Heart left ventricle (tissue), 13 donors: Measurements from ENCODE around the gene RAD51B.

Source experiments
- POLR2A ChIP-seq, 2 donors: fragments of 450-650 bp; IDR thresholded peaks; one replicate each; pipeline ENCODE4 v1.6.1; 2017; ENCODE audit warnings: antibody characterized with exemption in 2 of 2, mild to moderate bottlenecking in 2 of 2, moderate library complexity in 2 of 2
- TF ChIP-seq, protein P1 (sequence below), 12 donors: fragments of 200-600 bp; sonication (generic) in 4 of 12; IDR thresholded peaks; one replicate each; pipeline versions ENCODE4 v1.5.0 to v1.8.0; 2018 to 2022; ENCODE audit warnings: antibody characterized with exemption in 12 of 12, mild to moderate bottlenecking in 5 of 12
- donor health status: ischemic (EF 13 %, LVEDD 7.1; RV severe dilation, severe dysfunction).
- donor health status: DM: no; HTN: yes; CAD: no.
- donor health status: DM: no; HTN: no; CAD: no.
- donor health status: ischemic (EF 25% LVEDD 6.9; RV normal size, moderate dysfunction).
- donor health status: ischemic (EF 25% LVEDD 5.7; RV mildly dilated, moderate dysfunction).
- donor health status: ischemic (EF 35%, LVEDD 5.7; RV mildly dilated, moderate dysfunction).
- donor health status: nonischemic (EF 11% LVEDD 7.7; RV severe dilation, severe dysfunction).
- donor health status: DM: yes; HTN: yes; CAD: no.
- donor health status: PGD.
- donor health status: ischemic (EF 29% LVEDD 5.4; RV normal size, mild dysfunction).
- donor health status: nonischemic (EF 23%, LVEDD 6.1; RV moderate dilation, normal function).

DNA sequence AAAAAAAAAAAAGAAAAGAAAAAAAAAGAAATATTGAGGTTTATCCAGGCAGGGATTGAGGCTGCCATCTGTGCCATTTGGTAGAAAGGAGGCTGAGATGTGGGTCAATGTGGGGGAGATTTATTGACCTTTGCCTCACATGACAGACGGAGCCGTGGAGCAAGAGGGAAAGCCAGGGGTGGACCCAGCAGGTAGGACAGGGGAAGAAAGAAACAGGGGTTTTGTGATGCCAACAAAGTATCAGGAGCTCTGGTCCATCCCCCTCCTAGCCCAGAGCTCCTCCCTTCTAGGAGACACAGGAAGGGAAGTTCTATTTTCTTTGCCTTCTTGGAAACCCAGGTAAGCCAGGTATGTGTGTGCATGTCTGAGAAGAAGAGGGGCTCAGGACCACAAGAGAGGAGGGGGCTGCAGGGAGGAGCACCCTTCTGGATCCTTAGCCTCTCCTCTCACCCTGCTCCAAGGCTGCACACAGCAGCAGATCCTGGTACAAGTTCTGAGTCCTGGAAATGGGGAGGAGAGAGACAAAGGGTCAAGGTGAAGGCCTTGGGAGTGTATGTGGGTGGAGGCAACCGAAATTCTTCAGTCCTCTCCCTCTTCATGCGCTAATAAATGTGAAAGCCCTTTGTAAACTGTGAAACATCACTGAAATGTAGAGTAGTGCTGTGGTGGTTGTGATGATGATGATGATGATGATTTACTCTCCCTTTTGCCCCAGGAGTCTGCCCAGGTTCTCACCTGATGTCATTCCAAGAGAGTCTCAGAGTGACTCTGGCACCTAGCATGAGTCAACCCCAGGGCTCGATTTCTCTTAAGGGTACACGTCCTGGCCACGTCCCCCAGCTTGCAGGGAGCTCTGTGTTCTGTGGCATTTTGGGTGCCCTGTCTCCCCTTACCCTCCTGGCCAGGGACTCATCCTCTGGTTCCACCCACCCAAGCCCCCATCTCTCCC is 947.0 kb downstream of the RAD51B start:
- TF ChIP-seq, protein P1, sequence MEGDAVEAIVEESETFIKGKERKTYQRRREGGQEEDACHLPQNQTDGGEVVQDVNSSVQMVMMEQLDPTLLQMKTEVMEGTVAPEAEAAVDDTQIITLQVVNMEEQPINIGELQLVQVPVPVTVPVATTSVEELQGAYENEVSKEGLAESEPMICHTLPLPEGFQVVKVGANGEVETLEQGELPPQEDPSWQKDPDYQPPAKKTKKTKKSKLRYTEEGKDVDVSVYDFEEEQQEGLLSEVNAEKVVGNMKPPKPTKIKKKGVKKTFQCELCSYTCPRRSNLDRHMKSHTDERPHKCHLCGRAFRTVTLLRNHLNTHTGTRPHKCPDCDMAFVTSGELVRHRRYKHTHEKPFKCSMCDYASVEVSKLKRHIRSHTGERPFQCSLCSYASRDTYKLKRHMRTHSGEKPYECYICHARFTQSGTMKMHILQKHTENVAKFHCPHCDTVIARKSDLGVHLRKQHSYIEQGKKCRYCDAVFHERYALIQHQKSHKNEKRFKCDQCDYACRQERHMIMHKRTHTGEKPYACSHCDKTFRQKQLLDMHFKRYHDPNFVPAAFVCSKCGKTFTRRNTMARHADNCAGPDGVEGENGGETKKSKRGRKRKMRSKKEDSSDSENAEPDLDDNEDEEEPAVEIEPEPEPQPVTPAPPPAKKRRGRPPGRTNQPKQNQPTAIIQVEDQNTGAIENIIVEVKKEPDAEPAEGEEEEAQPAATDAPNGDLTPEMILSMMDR (IDR thresholded peaks at IDR 0.05): no peak
- TF ChIP-seq POLR2A (IDR thresholded peaks at IDR 0.05): no peak
